ENCODE measurements around the gene ZMYM4. TPM values are rescaled to one million over a fixed set of nuclear protein-coding genes. Genes with fewer than 3 reads are reported as not detected.
"Not testable (repeated sequence)": the region's sequence is repeated elsewhere in the genome, so short reads cannot be mapped to it uniquely, and the experiment has no call there.

Gene ZMYM4
- polyA plus RNA-seq (ENCODE audit: insufficient read length in 12 of 12), result 10 to 100 TPM in 11 of 12 donors, not detected in 1; 27.4 to 63.3 (median 44.2) TPM
- long read RNA-seq, donor 1, partial matches to known transcripts, result 50 of 50 reads
- long read RNA-seq, donor 1, other reads (novel, unspliced or antisense), result 0 of 50 reads
- long read RNA-seq, donor 2, partial matches to known transcripts, result 15 of 15 reads
- long read RNA-seq, donor 2, other reads (novel, unspliced or antisense), result 0 of 15 reads
- long read RNA-seq, donor 3, partial matches to known transcripts, result 275 of 289 reads
- long read RNA-seq, donor 3, other reads (novel, unspliced or antisense), result 14 of 289 reads
- long read RNA-seq, donor 4, full-length matches to known transcripts, result 1 of 1 reads
- long read RNA-seq, donor 4, partial matches to known transcripts, result 0 of 1 reads
- long read RNA-seq, donor 4, other reads (novel, unspliced or antisense), result 0 of 1 reads
- long read RNA-seq, donor 5, partial matches to known transcripts, result 15 of 15 reads
- long read RNA-seq, donor 5, other reads (novel, unspliced or antisense), result 0 of 15 reads
- long read RNA-seq, donor 6, partial matches to known transcripts, result 17 of 18 reads
- long read RNA-seq, donor 6, other reads (novel, unspliced or antisense), result 0 of 18 reads
- long read RNA-seq, donor 7, partial matches to known transcripts, result 0 of 2 reads
- long read RNA-seq, donor 7, other reads (novel, unspliced or antisense), result 0 of 2 reads
- long read RNA-seq, donor 8, full-length matches to known transcripts, result 3 of 31 reads
- long read RNA-seq, donor 8, partial matches to known transcripts, result 28 of 31 reads
- long read RNA-seq, donor 8, other reads (novel, unspliced or antisense), result 0 of 31 reads
- long read RNA-seq, donor 9, result 0 reads
- long read RNA-seq, donor 10, partial matches to known transcripts, result 9 of 10 reads
- long read RNA-seq, donor 10, other reads (novel, unspliced or antisense), result 0 of 10 reads
- long read RNA-seq, donor 11, partial matches to known transcripts, result 21 of 22 reads
- long read RNA-seq, donor 11, other reads (novel, unspliced or antisense), result 0 of 22 reads

GRCh38 chr1:35268282-35269200 lies at the start of gene ZMYM4:
ZMYM4 (plus strand) TSS chr1:35268709; CDS start chr1:35269047, 338 bp downstream.
- DNase-seq, result peak; percentile 96

GRCh38 chr1:35220976-35221375 lies 47.5 kb upstream of the ZMYM4 start:
- no peak for DNase-seq

- peak; percentile 42 for DNase-seq
Observed at GRCh38 chr1:35222322-35223083, 46.0 kb upstream of the ZMYM4 start.

GRCh38 chr1:35223084-35223630 lies 45.4 kb upstream of the ZMYM4 start:
- no peak for DNase-seq

GRCh38 chr1:35226546-35226945 lies 42.0 kb upstream of the ZMYM4 start:
- DNase-seq, result no peak

GRCh38 chr1:35229587-35230360 lies 38.7 kb upstream of the ZMYM4 start:
- no peak for DNase-seq

- DNase-seq, result no peak
Observed at GRCh38 chr1:35231287-35231686, 37.2 kb upstream of the ZMYM4 start.

GRCh38 chr1:35236772-35237171 lies 31.7 kb upstream of the ZMYM4 start:
- DNase-seq, result not testable (repeated sequence)

GRCh38 chr1:35243691-35244090 lies 24.8 kb upstream of the ZMYM4 start:
- DNase-seq, result no peak

- no peak for DNase-seq
Observed at GRCh38 chr1:35247256-35247655, 21.3 kb upstream of the ZMYM4 start.

- DNase-seq, result no peak
Observed at GRCh38 chr1:35253941-35254340, 14.6 kb upstream of the ZMYM4 start.

GRCh38 chr1:35255276-35255675 lies 13.2 kb upstream of the ZMYM4 start:
- no peak for DNase-seq

GRCh38 chr1:35259561-35259960 lies 8.9 kb upstream of the ZMYM4 start:
- DNase-seq, result no peak

GRCh38 chr1:35261412-35262120 lies 6.9 kb upstream of the ZMYM4 start:
- no peak for DNase-seq

GRCh38 chr1:35264035-35264434 lies 4.5 kb upstream of the ZMYM4 start:
- no peak for DNase-seq

- peak; percentile 18 for DNase-seq
Observed at GRCh38 chr1:35264871-35265270, 3.6 kb upstream of the ZMYM4 start.

GRCh38 chr1:35266306-35266705 lies 2.2 kb upstream of the ZMYM4 start:
- DNase-seq, result no peak

- peak; percentile 14 for DNase-seq
Observed at GRCh38 chr1:35269201-35269988, 886 bp downstream of the ZMYM4 start.

Data from muscle of arm (tissue), 14 donors.